ENCODE results near the gene ZFHX3. TPM values are rescaled to one million over a fixed set of nuclear protein-coding genes. Genes with fewer than 3 reads are reported as not detected.

The ZFHX3 gene
- total RNA-seq, 4 donors from 2014 or later: 19.7 to 70.4 (median 34.6) TPM

- TF ChIP-seq CTCF (IDR thresholded peaks at IDR 0.05; ENCODE audit: low read depth): no peak
Measured at GRCh38 chr16:72786606-72787005, 261.3 kb downstream of the ZFHX3 start.

- no peak for TF ChIP-seq CTCF (IDR thresholded peaks at IDR 0.05; ENCODE audit: low read depth)
Measured at GRCh38 chr16:72785886-72786285, 262.0 kb downstream of the ZFHX3 start.

GRCh38 chr16:72785171-72785570 is 262.8 kb downstream of the ZFHX3 start:
- no peak for TF ChIP-seq CTCF (IDR thresholded peaks at IDR 0.05; ENCODE audit: low read depth)

GRCh38 chr16:72783716-72784318 is 264.1 kb downstream of the ZFHX3 start:
- no peak for TF ChIP-seq CTCF (IDR thresholded peaks at IDR 0.05; ENCODE audit: low read depth)

- no peak for TF ChIP-seq CTCF (IDR thresholded peaks at IDR 0.05; ENCODE audit: low read depth)
Measured at GRCh38 chr16:72769876-72770275, 278.1 kb downstream of the ZFHX3 start.

GRCh38 chr16:72768591-72768990 is 279.3 kb downstream of the ZFHX3 start:
- TF ChIP-seq CTCF (IDR thresholded peaks at IDR 0.05; ENCODE audit: low read depth): no peak

- no peak for TF ChIP-seq CTCF (IDR thresholded peaks at IDR 0.05; ENCODE audit: low read depth)
Measured at GRCh38 chr16:72766506-72766905, 281.4 kb downstream of the ZFHX3 start.
